Esophagus squamous epithelium (tissue), 5 donors: ENCODE measurements around the gene MRPL21. TPM values are rescaled to one million over a fixed set of nuclear protein-coding genes. Genes with fewer than 3 reads are reported as not detected.

Experiments used
- DNase-seq: peaks from one replicate; lab custom pipeline; 2025; lab: John Stamatoyannopoulos, UW
- H3K27ac ChIP-seq, 4 donors: fragments of 200-600 bp; sonication (generic); one replicate each; pipeline ENCODE4 v1.5.1; 2016 to 2019; ENCODE audit warnings: mild to moderate bottlenecking in 1 of 4
- H3K27me3 ChIP-seq, 4 donors: fragments of 200-600 bp; sonication (generic); 1 replicate in 3 of 4; 2 replicates in 1 of 4; pipeline versions ENCODE4 v1.5.1 to v1.6.0; 2017 to 2021; ENCODE audit warnings: antibody characterized with exemption in 1 of 4
- H3K36me3 ChIP-seq, 3 donors: fragments of 200-600 bp; sonication (generic); one replicate each; pipeline ENCODE4 v1.5.1; 2016 to 2019
- H3K4me1 ChIP-seq, 3 donors: fragments of 200-600 bp; sonication (generic); one replicate each; pipeline ENCODE4 v1.5.1; 2017 to 2019
- H3K4me3 ChIP-seq, 4 donors: fragments of 200-600 bp; sonication (generic); 1 replicate in 3 of 4; 2 replicates in 1 of 4; pipeline ENCODE4 v1.5.1; 2016 to 2019; ENCODE audit warnings: mild to moderate bottlenecking in 2 of 4, moderate library complexity in 1 of 4
- H3K9me3 ChIP-seq, 3 donors: fragments of 200-600 bp; sonication (generic); one replicate each; pipeline ENCODE4 v1.5.1; 2016 to 2019
- POLR2A ChIP-seq, 4 donors: fragments of 450-650 bp; IDR thresholded peaks; one replicate each; pipeline ENCODE4 v1.6.1; 2017; ENCODE audit warnings: antibody characterized with exemption in 4 of 4, mild to moderate bottlenecking in 4 of 4, moderate library complexity in 3 of 4
- WGBS, 2 donors: methylation state at CpG; one replicate each; pipeline ENCODE4 v1.1.5; 2018; 5-methylcytosine and 5-hydroxymethylcytosine counted together
- intact Hi-C: fragments of 100-400 bp; cut with DNase I; formaldehyde crosslinking; loops from one replicate; pipeline ENCODE4 v1.15.0; 2022
- total RNA-seq, 4 donors: library from RNA; depleted of rRNA; stranded (reverse); fragments of >200 nt; gene quantifications; one replicate each; pipeline ENCODE4 v1.1.0, GENCODE V29; 2016
- TF ChIP-seq, protein P1 (sequence below), 6 experiments: fragments of 450-650 bp in 4 of 6; fragments of 200-600 bp in 2 of 6; sonication (generic) in 2 of 6; IDR thresholded peaks; one replicate each; pipeline ENCODE4 v1.5.1; 2016 to 2019; ENCODE audit warnings: antibody characterized with exemption in 6 of 6, mild to moderate bottlenecking in 4 of 6, moderate library complexity in 4 of 6
- donor health status: DM: yes; HTN: yes; CAD: no.

The MRPL21 gene
- total RNA-seq, 4 donors from 2014 or later: 39.7 to 81.5 (median 48.6) TPM

DNA sequence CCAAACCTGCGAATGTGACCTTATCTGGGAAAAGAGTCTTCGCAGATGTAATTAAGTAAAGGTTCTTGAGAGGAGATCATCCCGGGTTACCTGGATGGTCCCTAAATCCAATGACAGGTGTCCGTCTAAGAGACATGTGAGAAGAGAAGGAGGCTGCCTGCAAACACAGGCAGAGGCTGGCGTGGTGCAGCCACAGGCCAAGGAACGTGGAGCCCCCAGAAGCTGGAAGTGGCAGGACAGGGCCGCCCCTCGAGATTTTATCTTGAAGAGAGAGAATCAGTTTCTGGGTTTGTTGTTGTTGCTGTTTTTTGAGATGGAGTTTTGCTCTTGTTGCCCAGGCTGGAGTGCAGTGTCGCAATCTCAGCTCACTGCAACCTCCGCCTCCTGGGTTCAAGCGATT lies 43.5 kb upstream of the MRPL21 start:
- TF ChIP-seq, protein P1, sequence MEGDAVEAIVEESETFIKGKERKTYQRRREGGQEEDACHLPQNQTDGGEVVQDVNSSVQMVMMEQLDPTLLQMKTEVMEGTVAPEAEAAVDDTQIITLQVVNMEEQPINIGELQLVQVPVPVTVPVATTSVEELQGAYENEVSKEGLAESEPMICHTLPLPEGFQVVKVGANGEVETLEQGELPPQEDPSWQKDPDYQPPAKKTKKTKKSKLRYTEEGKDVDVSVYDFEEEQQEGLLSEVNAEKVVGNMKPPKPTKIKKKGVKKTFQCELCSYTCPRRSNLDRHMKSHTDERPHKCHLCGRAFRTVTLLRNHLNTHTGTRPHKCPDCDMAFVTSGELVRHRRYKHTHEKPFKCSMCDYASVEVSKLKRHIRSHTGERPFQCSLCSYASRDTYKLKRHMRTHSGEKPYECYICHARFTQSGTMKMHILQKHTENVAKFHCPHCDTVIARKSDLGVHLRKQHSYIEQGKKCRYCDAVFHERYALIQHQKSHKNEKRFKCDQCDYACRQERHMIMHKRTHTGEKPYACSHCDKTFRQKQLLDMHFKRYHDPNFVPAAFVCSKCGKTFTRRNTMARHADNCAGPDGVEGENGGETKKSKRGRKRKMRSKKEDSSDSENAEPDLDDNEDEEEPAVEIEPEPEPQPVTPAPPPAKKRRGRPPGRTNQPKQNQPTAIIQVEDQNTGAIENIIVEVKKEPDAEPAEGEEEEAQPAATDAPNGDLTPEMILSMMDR (IDR thresholded peaks at IDR 0.05): no peak
- TF ChIP-seq POLR2A (IDR thresholded peaks at IDR 0.05): no peak
- H3K4me1 ChIP-seq: peaks cover 7 to 22% (median 12%) of the 10 kb centered on the region in 3 donors
- no peaks in the 10 kb centered on the region for H3K36me3 ChIP-seq
- WGBS, 2 donors: 64 to 77% methylated on average over 6 to 11 of the region's 11 CpGs
- intact Hi-C loops: no loop called here
- DNase-seq: no peak
- H3K27me3 ChIP-seq: no peaks in the 10 kb centered on the region
- H3K9me3 ChIP-seq: no peaks in the 10 kb centered on the region
- H3K4me3 ChIP-seq: no peak overlapping the region
- peak overlapping the region in 1 of 4 donors; percentile 61 for H3K27ac ChIP-seq

DNA sequence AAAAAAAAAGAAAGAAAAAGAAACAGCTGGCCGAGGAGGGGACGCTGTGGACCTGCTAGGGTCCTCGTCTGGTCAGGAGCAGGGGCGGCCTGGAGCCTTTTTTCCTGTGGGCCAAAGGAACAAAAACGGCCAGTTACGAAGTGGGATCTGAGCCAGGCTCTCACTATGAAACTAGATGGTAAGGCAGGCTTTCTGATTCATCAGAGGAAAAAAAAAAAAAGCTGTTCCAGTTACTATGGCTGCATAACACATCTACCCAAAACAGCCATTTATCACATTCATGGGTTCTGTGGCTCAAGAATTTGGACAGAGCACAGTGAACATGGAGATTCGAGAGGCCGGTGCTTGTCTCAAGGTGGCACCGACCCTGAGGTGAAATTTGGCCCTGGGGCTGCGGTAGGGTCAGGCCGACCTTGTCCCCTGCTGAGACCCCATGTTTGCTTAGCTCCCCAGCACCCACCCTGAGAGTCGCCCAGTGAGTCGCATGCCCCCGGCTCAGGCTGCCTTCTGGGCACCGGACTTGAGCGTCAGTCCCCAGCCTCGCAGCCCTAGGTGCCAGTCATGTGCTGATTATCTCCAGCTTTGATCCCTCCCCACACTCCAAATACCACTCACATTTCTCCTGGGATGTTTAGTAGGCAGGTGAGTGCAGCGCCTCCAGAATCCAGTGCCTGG lies 42.9 kb upstream of the MRPL21 start:
- Histone ChIP-seq H3K4me1 (peaks cover 7 to 22% (median 12%) of the 10 kb centered on the region in 3 donors), H3K9me3 (no peaks in the 10 kb centered on the region), H3K4me3 (no peak overlapping the region), H3K36me3 (no peaks in the 10 kb centered on the region), H3K27ac (peak overlapping the region in 3 of 4 donors; percentile 36 to 82 (median 47)), H3K27me3 (no peaks in the 10 kb centered on the region)
- WGBS, 2 donors: 24 to 28% methylated on average over 17 of the region's 18 CpGs
- TF ChIP-seq POLR2A (IDR thresholded peaks at IDR 0.05): no peak
- TF ChIP-seq, protein P1 (IDR thresholded peaks at IDR 0.05): no peak
- no peak for DNase-seq
- intact Hi-C loops: no loop called here

DNA sequence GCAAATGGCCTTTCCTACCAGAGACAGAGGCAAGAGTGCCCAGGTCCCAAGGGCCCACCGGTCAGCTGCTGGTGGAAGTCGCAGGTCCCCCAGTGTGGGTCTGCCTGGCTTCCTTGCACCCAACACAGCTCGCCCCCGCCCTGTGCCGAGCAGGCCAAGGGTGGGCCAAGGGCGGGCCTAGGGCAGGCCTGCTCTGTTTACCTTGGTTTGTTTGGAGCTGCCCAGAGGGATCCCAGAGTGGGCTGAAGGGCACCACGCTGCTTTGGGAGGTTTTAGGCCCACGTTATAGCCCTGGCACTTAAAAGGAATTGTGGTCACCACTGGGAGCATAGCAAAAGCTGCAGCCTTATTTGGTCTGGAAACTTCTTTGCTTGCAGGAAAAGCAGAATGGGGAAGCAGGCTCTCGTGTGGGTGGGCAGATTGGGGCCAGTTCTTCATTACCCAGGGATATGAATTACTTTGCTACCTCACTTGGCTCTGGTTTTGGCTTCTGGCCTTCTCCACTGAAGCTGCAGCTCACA lies 39.2 kb upstream of the MRPL21 start:
- Histone ChIP-seq H3K9me3 (no peaks in the 10 kb centered on the region), H3K4me1 (peaks cover 7 to 17% (median 12%) of the 10 kb centered on the region in 3 donors), H3K27ac (peak overlapping the region; percentile 58 to 85 (median 78)), H3K27me3 (no peaks in the 10 kb centered on the region), H3K36me3 (peaks cover 0 to 31% (median 11%) of the 10 kb centered on the region in 3 donors), H3K4me3 (no peak overlapping the region)
- intact Hi-C loops: no loop called here
- TF ChIP-seq, protein P1 (IDR thresholded peaks at IDR 0.05): no peak
- TF ChIP-seq POLR2A (IDR thresholded peaks at IDR 0.05): no peak
- no peak for DNase-seq
- 0 to 33% methylated on average over 1 of the region's 9 CpGs for WGBS, 2 donors

DNA sequence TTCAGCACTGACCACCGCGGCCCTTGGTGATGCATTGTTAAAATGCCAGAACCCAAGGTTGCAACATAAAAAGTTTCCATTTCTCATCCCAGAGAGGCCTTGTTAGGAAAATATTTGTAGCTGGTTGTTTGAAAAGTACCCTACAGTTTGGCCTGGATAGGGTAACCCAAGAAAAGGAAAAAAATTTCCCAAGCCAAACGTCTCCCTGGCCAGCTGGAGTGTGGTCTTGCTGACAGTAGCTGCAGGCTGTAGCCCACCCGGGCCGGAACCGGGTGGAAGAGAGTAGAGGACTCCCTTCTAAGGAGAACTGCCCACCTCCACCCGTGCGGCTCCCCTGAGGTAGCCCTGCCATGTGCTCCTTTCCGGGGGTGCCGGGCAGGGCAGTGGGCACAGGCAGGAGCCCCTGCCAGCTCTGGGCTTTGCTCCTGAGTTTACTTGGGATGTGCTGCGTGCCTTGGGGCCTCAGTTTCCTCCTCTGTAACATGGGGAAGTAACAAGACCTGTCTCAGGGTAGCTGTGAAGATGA lies 38.5 kb upstream of the MRPL21 start:
- no peak for DNase-seq
- Histone ChIP-seq H3K27me3 (no peaks in the 10 kb centered on the region), H3K4me1 (peaks cover 7 to 14% (median 11%) of the 10 kb centered on the region in 3 donors), H3K9me3 (no peaks in the 10 kb centered on the region), H3K27ac (peak overlapping the region; percentile 58 to 85 (median 78)), H3K36me3 (peaks cover 6 to 38% (median 16%) of the 10 kb centered on the region in 3 donors), H3K4me3 (no peak overlapping the region)
- TF ChIP-seq POLR2A (IDR thresholded peaks at IDR 0.05): no peak
- TF ChIP-seq, protein P1 (IDR thresholded peaks at IDR 0.05): no peak
- intact Hi-C loops: no loop called here
- 64 to 66% methylated on average over 3 to 6 of the region's 11 CpGs for WGBS, 2 donors
